Measurements from ENCODE around the gene PDILT. TPM values are rescaled to one million over a fixed set of nuclear protein-coding genes. Genes with fewer than 3 reads are reported as not detected.

Gene PDILT
- total RNA-seq, 4 donors from 2014 or later = not detected

DNA sequence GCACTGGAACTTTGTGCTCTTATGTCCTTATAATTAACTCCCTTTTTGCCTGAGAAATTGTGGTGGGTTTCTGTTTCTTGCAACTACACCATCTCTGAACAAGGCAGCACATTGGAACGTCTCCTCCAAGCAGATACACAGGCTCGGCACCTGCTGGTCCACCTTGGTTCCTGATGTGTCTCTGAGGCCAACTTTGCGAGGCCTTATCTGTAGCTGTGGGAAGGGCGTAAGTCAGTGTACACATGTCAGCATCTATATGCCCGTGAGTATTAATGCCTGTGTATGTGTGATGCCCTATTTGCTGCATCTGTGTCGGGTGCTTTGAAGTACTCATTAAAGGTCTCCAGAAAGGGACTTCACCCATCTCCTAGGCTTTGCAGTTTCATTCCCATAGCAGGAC is 94.8 kb downstream of the PDILT start:
- intact Hi-C loops (cut with DNase I) = no loop called here
- TF ChIP-seq, protein P1, sequence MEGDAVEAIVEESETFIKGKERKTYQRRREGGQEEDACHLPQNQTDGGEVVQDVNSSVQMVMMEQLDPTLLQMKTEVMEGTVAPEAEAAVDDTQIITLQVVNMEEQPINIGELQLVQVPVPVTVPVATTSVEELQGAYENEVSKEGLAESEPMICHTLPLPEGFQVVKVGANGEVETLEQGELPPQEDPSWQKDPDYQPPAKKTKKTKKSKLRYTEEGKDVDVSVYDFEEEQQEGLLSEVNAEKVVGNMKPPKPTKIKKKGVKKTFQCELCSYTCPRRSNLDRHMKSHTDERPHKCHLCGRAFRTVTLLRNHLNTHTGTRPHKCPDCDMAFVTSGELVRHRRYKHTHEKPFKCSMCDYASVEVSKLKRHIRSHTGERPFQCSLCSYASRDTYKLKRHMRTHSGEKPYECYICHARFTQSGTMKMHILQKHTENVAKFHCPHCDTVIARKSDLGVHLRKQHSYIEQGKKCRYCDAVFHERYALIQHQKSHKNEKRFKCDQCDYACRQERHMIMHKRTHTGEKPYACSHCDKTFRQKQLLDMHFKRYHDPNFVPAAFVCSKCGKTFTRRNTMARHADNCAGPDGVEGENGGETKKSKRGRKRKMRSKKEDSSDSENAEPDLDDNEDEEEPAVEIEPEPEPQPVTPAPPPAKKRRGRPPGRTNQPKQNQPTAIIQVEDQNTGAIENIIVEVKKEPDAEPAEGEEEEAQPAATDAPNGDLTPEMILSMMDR (IDR thresholded peaks at IDR 0.05) = no peak
- TF ChIP-seq POLR2A (IDR thresholded peaks at IDR 0.05) = no peak

More for the DNA sequence above, 94.8 kb downstream of the PDILT start:
- Histone ChIP-seq H3K36me3 (no peaks in the 10 kb centered on the region), H3K4me1 (no peaks in the 10 kb centered on the region), H3K4me3 (replicated peaks in 1 of 3) (no peak overlapping the region), H3K27me3 (no peaks in the 10 kb centered on the region), H3K27ac (no peak overlapping the region), H3K9me3 (no peaks in the 10 kb centered on the region)
- WGBS, 2 donors = 89% methylated on average over 6 of the region's 6 CpGs
- no peak for DNase-seq

Other genes starting within 250 kb of the PDILT start
- gene GP2, start 77.2 kb downstream of the PDILT start, total RNA-seq = under 1 TPM in 1 of 4 donors, not detected in 3; 0.44 TPM
- not detected for gene UMOD, start 52.0 kb downstream of the PDILT start, total RNA-seq
- gene ACSM5, start 4.8 kb upstream of the PDILT start, total RNA-seq = 1 to 10 TPM; 5.6 to 9.6 (median 8.0) TPM
- under 1 TPM in 2 of 4 donors, not detected in 2; 0.20 to 0.56 TPM for gene ACSM2A, start 46.8 kb upstream of the PDILT start, total RNA-seq
- 1 to 10 TPM in 1 of 4 donors, under 1 TPM in 2, not detected in 1; 0.27 to 2.3 (median 0.33) TPM for gene ACSM2B, start 171.6 kb upstream of the PDILT start, total RNA-seq

All from thyroid gland (tissue), 4 donors.